ENCODE data around the gene RNU6-9. TPM values are rescaled to one million over a fixed set of nuclear protein-coding genes. Genes with fewer than 3 reads are reported as not detected.

Gene RNU6-9
- total and polyA plus RNA-seq, 2 donors (not counting 1 experiment from before 2014, with no cell fraction given) = not detected

GRCh38 chr19:872266-872951 is 20.9 kb upstream of the RNU6-9 start:
- H3K4me2 ChIP-seq (replicated peaks; ENCODE audit: low read depth, low read length, poor library complexity, severe bottlenecking) = peak overlapping the region; percentile 72
- peak overlapping the region; percentile 49 for H3K9ac ChIP-seq (ENCODE audit: low read length)
- H3K27ac ChIP-seq (ENCODE audit: low read length in 2 of 2) = peak overlapping the region; percentile 38 to 45
- ChIA-PET CTCF (no interaction called here), POLR2A (no interaction called here)
- H3K4me3 Mint-ChIP-seq = peak overlapping the region; percentile 45
- intact Hi-C loops (cut with micrococcal nuclease) = no loop called here
- peaks cover 0 to 5% (median 0%) of the 10 kb centered on the region in 3 donors for H3K9me3 ChIP-seq (ENCODE audit: control extremely low read depth in 1 of 3, control insufficient read depth in 2 of 3, insufficient read depth in 1 of 3, low read length in 2 of 3)
- DNase-seq (peak; percentile 90), ATAC-seq (ENCODE audit: low read depth) (peak; percentile 73)
- no peak for TF ChIP-seq CTCF (IDR thresholded peaks at IDR 0.05)
- TF ChIP-seq EZH2 (IDR thresholded peaks at IDR 0.05; ENCODE audit: borderline replicate concordance, insufficient read depth, low read depth, low read length, poor library complexity, severe bottlenecking) = no peak
- no peaks in the 10 kb centered on the region for H3K79me2 ChIP-seq (ENCODE audit: control insufficient read depth, insufficient read depth, low read length)
- peaks cover 7% of the 10 kb centered on the region for H4K20me1 ChIP-seq (ENCODE audit: control insufficient read depth, insufficient read depth, low read length, poor library complexity, severe bottlenecking)
- H3K4me1 Mint-ChIP-seq = peaks cover 9% of the 10 kb centered on the region
- no peaks in the 10 kb centered on the region for H3K27me3 ChIP-seq (replicated peaks in 1 of 4; ENCODE audit: control extremely low read depth in 1 of 4, control insufficient read depth in 3 of 4, insufficient read depth in 4 of 4, low read length in 3 of 4)
- no peaks in the 10 kb centered on the region for H3K9me3 Mint-ChIP-seq (ENCODE audit: insufficient read depth)
- H3K27me3 Mint-ChIP-seq = no peaks in the 10 kb centered on the region
- H3K36me3 ChIP-seq (replicated peaks in 1 of 2; ENCODE audit: control extremely low read depth in 1 of 2, control insufficient read depth in 1 of 2, extremely low read depth in 1 of 2, insufficient read depth in 2 of 2, low read length in 1 of 2) = peaks cover 0 to 17% of the 10 kb centered on the region in 2 experiments
- peaks cover 8 to 17% of the 10 kb centered on the region in 2 donors for H3K4me1 ChIP-seq (ENCODE audit: control insufficient read depth in 2 of 2, insufficient read depth in 2 of 2, low read length in 2 of 2)
- peak overlapping the region; percentile 54 for H2AFZ ChIP-seq (ENCODE audit: insufficient read depth, low read depth, low read length, poor library complexity, severe bottlenecking)
- H3K4me3 ChIP-seq (ENCODE audit: control extremely low read depth in 1 of 5, extremely low read depth in 1 of 5, insufficient read depth in 1 of 5, low read depth in 2 of 5, low read length in 4 of 5) = peak overlapping the region in 3 of 5 experiments; percentile 8 to 60 (median 45)
- peak overlapping the region; percentile 81 for H3K27ac Mint-ChIP-seq
- whole genome bisulfite sequencing (ENCODE audit: insufficient coverage) = 74% methylated on average over 20 of the region's 27 CpGs

- ChIA-PET POLR2A (no interaction called here), CTCF (interaction anchor here (1.5 kb wide), 1 partner anchor 9 kb away, joined by 5 read pairs; no protein-coding TSS in a partner anchor)
- Mint-ChIP-seq H3K4me1 (peaks cover 9% of the 10 kb centered on the region), H3K4me3 (no peak overlapping the region), H3K27ac (peak overlapping the region; percentile 41), H3K9me3 (ENCODE audit: insufficient read depth) (no peaks in the 10 kb centered on the region), H3K27me3 (no peaks in the 10 kb centered on the region)
- ATAC-seq (ENCODE audit: low read depth) (peak; percentile 67), DNase-seq (peak; percentile 83)
- Histone ChIP-seq H3K9me3 (ENCODE audit: control extremely low read depth in 1 of 3, control insufficient read depth in 2 of 3, insufficient read depth in 1 of 3, low read length in 2 of 3) (peaks cover 0 to 3% (median 0%) of the 10 kb centered on the region in 3 donors), H2AFZ (ENCODE audit: insufficient read depth, low read depth, low read length, poor library complexity, severe bottlenecking) (no peak overlapping the region), H4K20me1 (ENCODE audit: control insufficient read depth, insufficient read depth, low read length, poor library complexity, severe bottlenecking) (peaks cover 7% of the 10 kb centered on the region), H3K9ac (ENCODE audit: low read length) (no peak overlapping the region), H3K4me1 (ENCODE audit: control insufficient read depth in 2 of 2, insufficient read depth in 2 of 2, low read length in 2 of 2) (peaks cover 8 to 17% of the 10 kb centered on the region in 2 donors), H3K4me2 (replicated peaks; ENCODE audit: low read depth, low read length, poor library complexity, severe bottlenecking) (peak overlapping the region; percentile 72), H3K27me3 (replicated peaks in 1 of 4; ENCODE audit: control extremely low read depth in 1 of 4, control insufficient read depth in 3 of 4, insufficient read depth in 4 of 4, low read length in 3 of 4) (no peaks in the 10 kb centered on the region), H3K79me2 (ENCODE audit: control insufficient read depth, insufficient read depth, low read length) (no peaks in the 10 kb centered on the region), H3K36me3 (replicated peaks in 1 of 2; ENCODE audit: control extremely low read depth in 1 of 2, control insufficient read depth in 1 of 2, extremely low read depth in 1 of 2, insufficient read depth in 2 of 2, low read length in 1 of 2) (peaks cover 0 to 13% of the 10 kb centered on the region in 2 experiments), H3K27ac (ENCODE audit: low read length in 2 of 2) (no peak overlapping the region), H3K4me3 (ENCODE audit: control extremely low read depth in 1 of 5, extremely low read depth in 1 of 5, insufficient read depth in 1 of 5, low read depth in 2 of 5, low read length in 4 of 5) (no peak overlapping the region)
- WGBS (ENCODE audit: insufficient coverage) = 81% methylated on average over 4 of the region's 13 CpGs
- intact Hi-C loops (cut with micrococcal nuclease) = no loop called here
- no peak for TF ChIP-seq CTCF (IDR thresholded peaks at IDR 0.05)
- no peak for TF ChIP-seq EZH2 (IDR thresholded peaks at IDR 0.05; ENCODE audit: borderline replicate concordance, insufficient read depth, low read depth, low read length, poor library complexity, severe bottlenecking)
These were observed 20.2 kb upstream of the RNU6-9 start for GRCh38 chr19:873084-873483.

All from B cell (primary cell).